Measurements from ENCODE around the gene GPR155. TPM values are rescaled to one million over a fixed set of nuclear protein-coding genes. Genes with fewer than 3 reads are reported as not detected.

Gene GPR155
- total and polyA plus RNA-seq, 2 of the 4 experiments (the other 2 are of a cell fraction): 2.3 to 3.4 TPM

DNA sequence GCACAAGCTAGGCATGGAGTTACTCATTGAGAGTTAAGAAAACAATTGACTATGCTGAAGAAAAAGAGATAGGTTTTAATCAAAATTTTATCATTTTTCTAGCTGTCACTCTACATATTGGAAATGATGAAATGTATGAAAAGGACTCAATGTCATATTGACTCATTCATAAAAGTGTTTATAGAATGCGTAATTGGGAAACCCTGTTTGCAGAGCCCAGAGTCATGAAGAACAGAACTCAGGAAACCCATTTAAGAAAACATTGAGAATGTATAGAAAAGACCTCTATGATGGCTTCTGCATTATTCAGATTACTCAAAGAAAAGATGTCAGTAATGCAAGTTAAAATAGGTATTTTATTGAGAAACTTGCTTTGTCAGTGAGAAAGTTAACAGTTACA lies 54.9 kb downstream of the GPR155 start:
- H3K4me2 ChIP-seq (ENCODE audit: low read depth, low read length): no peak overlapping the region
- no peak overlapping the region for H3K23ac ChIP-seq (ENCODE audit: low read depth, low read length)
- H2BK15ac ChIP-seq (ENCODE audit: low read depth, low read length): no peak overlapping the region
- no peak overlapping the region for H2BK120ac ChIP-seq (ENCODE audit: low read depth, low read length)
- in situ Hi-C loops (cut with MboI; ENCODE audit: low sequenced_read_pairs) (no loop called here), intact Hi-C loops (cut with micrococcal nuclease) (no loop called here), dilution Hi-C loops (cut with HindIII; ENCODE audit: low sequenced_read_pairs, unreplicated experiment) (no loop called here)
- H3K4me1 ChIP-seq (ENCODE audit: control insufficient read depth, insufficient read depth, low read length): peaks cover 5% of the 10 kb centered on the region
- CTCF ChIA-PET: no interaction called here
- ATAC-seq (ENCODE audit: low read depth) (no peak), DNase-seq (no peak)
- H3K27ac ChIP-seq (ENCODE audit: insufficient read depth, low read length): no peak overlapping the region
- no TSS peak for BruUV-seq (replicated peaks)
- no peaks in the 10 kb centered on the region for H3K36me3 ChIP-seq (ENCODE audit: control insufficient read depth, insufficient read depth, low read length)
- H3K27me3 ChIP-seq (ENCODE audit: control insufficient read depth, insufficient read depth, low read length): no peaks in the 10 kb centered on the region
- H2BK5ac ChIP-seq (ENCODE audit: low read depth, low read length, poor library complexity, severe bottlenecking): no peak overlapping the region
- no peaks in the 10 kb centered on the region; the same call in 1 of the 2 replicates for H3K9me1 ChIP-seq (ENCODE audit: insufficient read depth, low read length)
- H3K4me3 ChIP-seq (ENCODE audit: insufficient read depth, low read depth, low read length): no peak overlapping the region
- H4K20me1 ChIP-seq (ENCODE audit: insufficient read depth, low read length): no peaks in the 10 kb centered on the region
- H2BK20ac ChIP-seq (ENCODE audit: low read depth, low read length): no peak overlapping the region
- no CpG with 5 or more reads among the region's 1 CpG for WGBS, 2 experiments (ENCODE audit: extremely low coverage in 2 of 2, insufficient read length in 1 of 2)
- H2AK5ac ChIP-seq (ENCODE audit: low read depth, low read length): no peak overlapping the region
- H3K18ac ChIP-seq (ENCODE audit: low read depth, low read length): no peak overlapping the region
- no peak overlapping the region for H3K9ac ChIP-seq (ENCODE audit: low read depth, low read length)
- H3K4ac ChIP-seq (ENCODE audit: low read depth, low read length): no peak overlapping the region
- no peak overlapping the region for H2AFZ ChIP-seq (replicated peaks; ENCODE audit: low read length, poor library complexity)
- H4K8ac ChIP-seq (ENCODE audit: low read depth in 2 of 2, low read length in 2 of 2): no peak overlapping the region
- no peak overlapping the region for H4K91ac ChIP-seq (ENCODE audit: insufficient read depth, low read depth, low read length)
- no peak overlapping the region for H3K14ac ChIP-seq (replicated peaks; ENCODE audit: low read depth, low read length)
- H3K79me1 ChIP-seq (ENCODE audit: low read depth in 1 of 2, low read length in 2 of 2): no peaks in the 10 kb centered on the region
- POLR2A ChIA-PET (ENCODE audit: unreplicated experiment): no interaction called here
- TF ChIP-seq BHLHE40 (IDR thresholded peaks at IDR 0.05; ENCODE audit: low read depth, low read length) (no peak), SMC3 (IDR thresholded peaks at IDR 0.05; ENCODE audit: low read depth, low read length) (no peak), RAD21 (IDR thresholded peaks at IDR 0.05; ENCODE audit: low read length) (no peak), MXI1 (IDR thresholded peaks at IDR 0.05; ENCODE audit: borderline replicate concordance, low read depth, low read length) (no peak), MAFK (IDR thresholded peaks at IDR 0.05; ENCODE audit: low read depth, low read length) (no peak), CEBPB (IDR thresholded peaks at IDR 0.05; ENCODE audit: low read depth, low read length) (no peak), CHD1 (IDR thresholded peaks at IDR 0.05; ENCODE audit: low read depth, low read length) (no peak), FOS (IDR thresholded peaks at IDR 0.05; ENCODE audit: low read depth, low read length) (no peak), NFE2L2 (IDR thresholded peaks at IDR 0.05; ENCODE audit: low read depth, low read length) (no peak), RFX5 (IDR thresholded peaks at IDR 0.05; ENCODE audit: low read depth, low read length) (no peak), POLR2A (IDR thresholded peaks at IDR 0.05; ENCODE audit: low read depth, low read length) (no peak), RCOR1 (IDR thresholded peaks at IDR 0.05; ENCODE audit: insufficient replicate concordance, low read length) (no peak), MAZ (IDR thresholded peaks at IDR 0.05; ENCODE audit: borderline replicate concordance, low read depth, low read length) (no peak)
- TF ChIP-seq, protein P1, sequence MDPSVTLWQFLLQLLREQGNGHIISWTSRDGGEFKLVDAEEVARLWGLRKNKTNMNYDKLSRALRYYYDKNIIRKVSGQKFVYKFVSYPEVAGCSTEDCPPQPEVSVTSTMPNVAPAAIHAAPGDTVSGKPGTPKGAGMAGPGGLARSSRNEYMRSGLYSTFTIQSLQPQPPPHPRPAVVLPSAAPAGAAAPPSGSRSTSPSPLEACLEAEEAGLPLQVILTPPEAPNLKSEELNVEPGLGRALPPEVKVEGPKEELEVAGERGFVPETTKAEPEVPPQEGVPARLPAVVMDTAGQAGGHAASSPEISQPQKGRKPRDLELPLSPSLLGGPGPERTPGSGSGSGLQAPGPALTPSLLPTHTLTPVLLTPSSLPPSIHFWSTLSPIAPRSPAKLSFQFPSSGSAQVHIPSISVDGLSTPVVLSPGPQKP (IDR thresholded peaks at IDR 0.05; ENCODE audit: borderline replicate concordance, low read depth, low read length): no peak
- TF ChIP-seq, protein P2, sequence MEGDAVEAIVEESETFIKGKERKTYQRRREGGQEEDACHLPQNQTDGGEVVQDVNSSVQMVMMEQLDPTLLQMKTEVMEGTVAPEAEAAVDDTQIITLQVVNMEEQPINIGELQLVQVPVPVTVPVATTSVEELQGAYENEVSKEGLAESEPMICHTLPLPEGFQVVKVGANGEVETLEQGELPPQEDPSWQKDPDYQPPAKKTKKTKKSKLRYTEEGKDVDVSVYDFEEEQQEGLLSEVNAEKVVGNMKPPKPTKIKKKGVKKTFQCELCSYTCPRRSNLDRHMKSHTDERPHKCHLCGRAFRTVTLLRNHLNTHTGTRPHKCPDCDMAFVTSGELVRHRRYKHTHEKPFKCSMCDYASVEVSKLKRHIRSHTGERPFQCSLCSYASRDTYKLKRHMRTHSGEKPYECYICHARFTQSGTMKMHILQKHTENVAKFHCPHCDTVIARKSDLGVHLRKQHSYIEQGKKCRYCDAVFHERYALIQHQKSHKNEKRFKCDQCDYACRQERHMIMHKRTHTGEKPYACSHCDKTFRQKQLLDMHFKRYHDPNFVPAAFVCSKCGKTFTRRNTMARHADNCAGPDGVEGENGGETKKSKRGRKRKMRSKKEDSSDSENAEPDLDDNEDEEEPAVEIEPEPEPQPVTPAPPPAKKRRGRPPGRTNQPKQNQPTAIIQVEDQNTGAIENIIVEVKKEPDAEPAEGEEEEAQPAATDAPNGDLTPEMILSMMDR (conservative IDR thresholded peaks at IDR 0.05; ENCODE audit: low read depth, low read length): no peak
- TF ChIP-seq, protein P3, sequence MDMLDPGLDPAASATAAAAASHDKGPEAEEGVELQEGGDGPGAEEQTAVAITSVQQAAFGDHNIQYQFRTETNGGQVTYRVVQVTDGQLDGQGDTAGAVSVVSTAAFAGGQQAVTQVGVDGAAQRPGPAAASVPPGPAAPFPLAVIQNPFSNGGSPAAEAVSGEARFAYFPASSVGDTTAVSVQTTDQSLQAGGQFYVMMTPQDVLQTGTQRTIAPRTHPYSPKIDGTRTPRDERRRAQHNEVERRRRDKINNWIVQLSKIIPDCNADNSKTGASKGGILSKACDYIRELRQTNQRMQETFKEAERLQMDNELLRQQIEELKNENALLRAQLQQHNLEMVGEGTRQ (IDR thresholded peaks at IDR 0.05; ENCODE audit: low read depth, low read length): no peak
- no peaks in the 10 kb centered on the region for H3K9me3 ChIP-seq (ENCODE audit: control insufficient read depth, insufficient read depth, low read length)
- no peak overlapping the region for H4K5ac ChIP-seq (ENCODE audit: low read depth, low read length)
- H2AK9ac ChIP-seq (replicated peaks; ENCODE audit: low read depth, low read length, poor library complexity): no peak overlapping the region
- H3K56ac ChIP-seq (ENCODE audit: extremely low read depth, insufficient read depth, low read length): no peak overlapping the region

All from IMR-90 (cell line).